ENCODE measurements around the gene TRPM1.

- TF ChIP-seq CTCF (IDR thresholded peaks at IDR 0.05; ENCODE audit: insufficient read depth, low read depth, low read length) (no peak), EZH2 (IDR thresholded peaks at IDR 0.05; ENCODE audit: insufficient read depth, low read length) (no peak)
Measured at GRCh38 chr15:31106495-31107300, 5.2 kb upstream of the TRPM1 start.

Data from astrocyte (in vitro differentiated cells and primary cell).